GM12878 (cell line): Measurements from ENCODE around the gene PPIG. TPM values are rescaled to one million over a fixed set of nuclear protein-coding genes. Genes with fewer than 3 reads are reported as not detected.

Experiments used
- ASH2L ChIP-seq: fragments of 300-600, 200-600 bp; sonication (generic); IDR thresholded peaks from 2 replicates; pipeline ENCODE4 v1.6.1; 2017; ENCODE audit warnings: low read depth, mild to moderate bottlenecking, borderline replicate concordance
- ATF7 ChIP-seq: fragments of 450-650 bp; IDR thresholded peaks from 2 replicates; pipeline ENCODE4 v1.6.1; 2016; ENCODE audit warnings: low read depth, mild to moderate bottlenecking
- CHD2 ChIP-seq: IDR thresholded peaks from 2 replicates; pipeline ENCODE4 v1.6.1; 2011; ENCODE audit warnings: low read depth, low read length, improper control_type of control experiment, borderline replicate concordance
- CREM ChIP-seq: IDR thresholded peaks from 2 replicates; pipeline ENCODE4 v1.6.1; 2014; ENCODE audit warnings: antibody characterized with exemption, low read depth
- DPF2 ChIP-seq: fragments of 450-650 bp; IDR thresholded peaks from 2 replicates; pipeline ENCODE4 v1.6.1; 2017; ENCODE audit warnings: mild to moderate bottlenecking
- EED ChIP-seq: sonication (generic); IDR thresholded peaks from 2 replicates; pipeline ENCODE4 v1.6.1; 2016; ENCODE audit warnings: antibody characterized with exemption, low read depth
- ELK1 ChIP-seq: IDR thresholded peaks from 2 replicates; pipeline ENCODE4 v1.6.1; 2012; ENCODE audit warnings: low read depth, low read length, improper control_type of control experiment
- FOXK2 ChIP-seq: fragments of 450-650 bp; IDR thresholded peaks from 2 replicates; pipeline ENCODE4 v1.6.1; 2017; ENCODE audit warnings: mild to moderate bottlenecking, moderate library complexity
- KLF5 ChIP-seq: fragments of 450-650 bp; IDR thresholded peaks from 2 replicates; pipeline ENCODE4 v1.6.1; 2014; ENCODE audit warnings: mild to moderate bottlenecking; ENCODE audit not compliant: partially characterized antibody
- MTA2 ChIP-seq: fragments of 450-650 bp; IDR thresholded peaks from 2 replicates; pipeline ENCODE4 v1.6.1; 2016; ENCODE audit warnings: low read depth, mild to moderate bottlenecking, moderate library complexity
- NKRF ChIP-seq: fragments of 450-650 bp; conservative IDR thresholded peaks from 2 replicates; pipeline ENCODE4 v1.6.1; 2017; ENCODE audit warnings: mild to moderate bottlenecking, moderate library complexity
- SIN3A ChIP-seq: IDR thresholded peaks from 2 replicates; pipeline ENCODE4 v1.6.1; 2012; ENCODE audit warnings: low read depth, low read length, improper control_type of control experiment
- SMAD5 ChIP-seq: IDR thresholded peaks from 2 replicates; pipeline ENCODE4 v1.6.1; 2016; ENCODE audit warnings: antibody characterized with exemption, low read depth
- SMC3 ChIP-seq: IDR thresholded peaks from 2 replicates; pipeline ENCODE4 v1.6.1; 2011; ENCODE audit warnings: low read length, improper control_type of control experiment, borderline replicate concordance
- ZNF622 ChIP-seq: fragments of 450-650 bp; IDR thresholded peaks from 2 replicates; pipeline ENCODE4 v1.6.1; 2017; ENCODE audit warnings: mild to moderate bottlenecking, inconsistent platforms
- polyA plus RNA-seq, 11 experiments: library from polyadenylated mRNA; depleted of rRNA in 4 of 11; unstranded in 6 of 11; stranded (reverse) in 5 of 11; fragments of >200 nt; fragmentation: Nextera tagmentation in 4 of 11; fragmentation: Illumina TruSeq in 1 of 11; extraction: Ambion mirVana in 4 of 11; extraction: Trizol in 1 of 11; gene quantifications; 1 replicate in 1 of 11; 2 replicates in 10 of 11; pipeline versions ENCODE4 v1.2.1 to v1.2.3, GENCODE V29; 2011 to 2016; ENCODE audit warnings: inconsistent platforms in 2 of 11, missing spikeins in 2 of 11, low read depth in 1 of 11
- total RNA-seq, 4 experiments: library from RNA; depleted of rRNA in 3 of 4; stranded (reverse); fragments of >200 nt in 3 of 4; fragmentation: Illumina TruSeq in 1 of 4; extraction: Trizol in 1 of 4; gene quantifications; 2 replicates each; pipeline versions ENCODE4 v1.2.1 to v1.2.3, GENCODE V29; 2013 to 2021
- TF ChIP-seq, protein P1 (sequence below): IDR thresholded peaks from 2 replicates; pipeline ENCODE4 v1.6.1; 2011; ENCODE audit warnings: low read depth, mild to moderate bottlenecking, low read length, moderate library complexity, borderline replicate concordance; ENCODE audit errors: extremely low read depth
- TF ChIP-seq, protein P2 (sequence below): fragments of 450-650 bp; IDR thresholded peaks from 2 replicates; pipeline ENCODE4 v1.6.1; 2017; ENCODE audit warnings: mild to moderate bottlenecking
- TF ChIP-seq, protein P3 (sequence below): IDR thresholded peaks from 2 replicates; pipeline ENCODE4 v1.6.1; 2012; ENCODE audit warnings: improper control_type of control experiment, low read depth, low read length; ENCODE audit not compliant: insufficient replicate concordance

The PPIG gene
- total and polyA plus RNA-seq, 10 of the 15 experiments (the other 5 are each of a cell fraction or from before 2014, with no cell fraction given), result 22.3 to 147 (median 95.2) TPM

GRCh38 chr2:169584005-169584877 lies at the start of gene PPIG (continued):
- TF ChIP-seq, protein P1, sequence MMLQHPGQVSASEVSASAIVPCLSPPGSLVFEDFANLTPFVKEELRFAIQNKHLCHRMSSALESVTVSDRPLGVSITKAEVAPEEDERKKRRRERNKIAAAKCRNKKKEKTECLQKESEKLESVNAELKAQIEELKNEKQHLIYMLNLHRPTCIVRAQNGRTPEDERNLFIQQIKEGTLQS, result peak; percentile 63; the same call in 1 of the 2 replicates
- peak; percentile 61 for TF ChIP-seq DPF2
- peak; percentile 41 for TF ChIP-seq KLF5
- TF ChIP-seq ATF7, result peak; percentile 82
- peak; percentile 37 for TF ChIP-seq FOXK2
- 0 out of 2 replicates have a peak, but pooled peaks have one; percentile 29 for TF ChIP-seq SMAD5
- TF ChIP-seq NKRF, result peak; percentile 96
- no peak; the same call in 1 of the 2 replicates for TF ChIP-seq EED
- TF ChIP-seq ASH2L, result 0 out of 2 replicates have a peak, but pooled peaks have one; percentile 67
- TF ChIP-seq, protein P2, sequence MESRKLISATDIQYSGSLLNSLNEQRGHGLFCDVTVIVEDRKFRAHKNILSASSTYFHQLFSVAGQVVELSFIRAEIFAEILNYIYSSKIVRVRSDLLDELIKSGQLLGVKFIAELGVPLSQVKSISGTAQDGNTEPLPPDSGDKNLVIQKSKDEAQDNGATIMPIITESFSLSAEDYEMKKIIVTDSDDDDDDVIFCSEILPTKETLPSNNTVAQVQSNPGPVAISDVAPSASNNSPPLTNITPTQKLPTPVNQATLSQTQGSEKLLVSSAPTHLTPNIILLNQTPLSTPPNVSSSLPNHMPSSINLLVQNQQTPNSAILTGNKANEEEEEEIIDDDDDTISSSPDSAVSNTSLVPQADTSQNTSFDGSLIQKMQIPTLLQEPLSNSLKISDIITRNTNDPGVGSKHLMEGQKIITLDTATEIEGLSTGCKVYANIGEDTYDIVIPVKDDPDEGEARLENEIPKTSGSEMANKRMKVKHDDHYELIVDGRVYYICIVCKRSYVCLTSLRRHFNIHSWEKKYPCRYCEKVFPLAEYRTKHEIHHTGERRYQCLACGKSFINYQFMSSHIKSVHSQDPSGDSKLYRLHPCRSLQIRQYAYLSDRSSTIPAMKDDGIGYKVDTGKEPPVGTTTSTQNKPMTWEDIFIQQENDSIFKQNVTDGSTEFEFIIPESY, result peak; percentile 82
- TF ChIP-seq CREM, result peak; percentile 99
- TF ChIP-seq, protein P3, sequence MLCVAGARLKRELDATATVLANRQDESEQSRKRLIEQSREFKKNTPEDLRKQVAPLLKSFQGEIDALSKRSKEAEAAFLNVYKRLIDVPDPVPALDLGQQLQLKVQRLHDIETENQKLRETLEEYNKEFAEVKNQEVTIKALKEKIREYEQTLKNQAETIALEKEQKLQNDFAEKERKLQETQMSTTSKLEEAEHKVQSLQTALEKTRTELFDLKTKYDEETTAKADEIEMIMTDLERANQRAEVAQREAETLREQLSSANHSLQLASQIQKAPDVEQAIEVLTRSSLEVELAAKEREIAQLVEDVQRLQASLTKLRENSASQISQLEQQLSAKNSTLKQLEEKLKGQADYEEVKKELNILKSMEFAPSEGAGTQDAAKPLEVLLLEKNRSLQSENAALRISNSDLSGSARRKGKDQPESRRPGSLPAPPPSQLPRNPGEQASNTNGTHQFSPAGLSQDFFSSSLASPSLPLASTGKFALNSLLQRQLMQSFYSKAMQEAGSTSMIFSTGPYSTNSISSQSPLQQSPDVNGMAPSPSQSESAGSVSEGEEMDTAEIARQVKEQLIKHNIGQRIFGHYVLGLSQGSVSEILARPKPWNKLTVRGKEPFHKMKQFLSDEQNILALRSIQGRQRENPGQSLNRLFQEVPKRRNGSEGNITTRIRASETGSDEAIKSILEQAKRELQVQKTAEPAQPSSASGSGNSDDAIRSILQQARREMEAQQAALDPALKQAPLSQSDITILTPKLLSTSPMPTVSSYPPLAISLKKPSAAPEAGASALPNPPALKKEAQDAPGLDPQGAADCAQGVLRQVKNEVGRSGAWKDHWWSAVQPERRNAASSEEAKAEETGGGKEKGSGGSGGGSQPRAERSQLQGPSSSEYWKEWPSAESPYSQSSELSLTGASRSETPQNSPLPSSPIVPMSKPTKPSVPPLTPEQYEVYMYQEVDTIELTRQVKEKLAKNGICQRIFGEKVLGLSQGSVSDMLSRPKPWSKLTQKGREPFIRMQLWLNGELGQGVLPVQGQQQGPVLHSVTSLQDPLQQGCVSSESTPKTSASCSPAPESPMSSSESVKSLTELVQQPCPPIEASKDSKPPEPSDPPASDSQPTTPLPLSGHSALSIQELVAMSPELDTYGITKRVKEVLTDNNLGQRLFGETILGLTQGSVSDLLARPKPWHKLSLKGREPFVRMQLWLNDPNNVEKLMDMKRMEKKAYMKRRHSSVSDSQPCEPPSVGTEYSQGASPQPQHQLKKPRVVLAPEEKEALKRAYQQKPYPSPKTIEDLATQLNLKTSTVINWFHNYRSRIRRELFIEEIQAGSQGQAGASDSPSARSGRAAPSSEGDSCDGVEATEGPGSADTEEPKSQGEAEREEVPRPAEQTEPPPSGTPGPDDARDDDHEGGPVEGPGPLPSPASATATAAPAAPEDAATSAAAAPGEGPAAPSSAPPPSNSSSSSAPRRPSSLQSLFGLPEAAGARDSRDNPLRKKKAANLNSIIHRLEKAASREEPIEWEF, result no peak
- TF ChIP-seq ELK1, result peak; percentile 96
- peak; percentile 92 for TF ChIP-seq CHD2
- TF ChIP-seq SMC3, result no peak
- TF ChIP-seq MTA2, result peak; percentile 37; the same call in 1 of the 2 replicates
- peak; percentile 89 for TF ChIP-seq SIN3A
- TF ChIP-seq ZNF622, result no peak
